NB4 (cell line): ENCODE data around the gene TRIM16.
"Not testable (repeated sequence)": the region's sequence is repeated elsewhere in the genome, so short reads cannot be mapped to it uniquely, and the experiment has no call there.

Source experiments
- MYC ChIP-seq: IDR thresholded peaks from 2 replicates; pipeline ENCODE4 v1.6.1; 2011; ENCODE audit warnings: low read depth, low read length
- TF ChIP-seq, protein P1 (sequence below): IDR thresholded peaks from one replicate; pipeline ENCODE4 v1.5.1; 2012; ENCODE audit warnings: low read depth, low read length

DNA sequence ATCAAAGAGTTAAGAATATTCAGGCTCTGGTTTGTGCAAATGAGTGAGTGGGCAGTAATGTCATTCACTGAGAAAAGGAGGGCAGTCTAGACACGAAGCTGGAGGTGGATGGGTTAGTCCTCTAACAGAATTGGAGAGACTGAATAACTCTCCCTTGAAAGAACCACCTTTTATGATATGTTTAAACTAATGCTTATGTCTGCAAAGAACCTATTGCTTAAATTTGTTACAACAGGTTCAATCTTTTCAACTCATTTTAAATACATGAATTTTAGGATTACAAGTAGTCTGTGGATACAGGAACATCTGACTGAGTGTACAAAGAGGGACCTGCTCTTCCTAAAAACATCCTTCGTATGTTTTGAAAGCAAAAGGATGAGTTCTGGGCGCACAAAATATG is 14.9 kb upstream of the TRIM16 start:
- TF ChIP-seq, protein P1, sequence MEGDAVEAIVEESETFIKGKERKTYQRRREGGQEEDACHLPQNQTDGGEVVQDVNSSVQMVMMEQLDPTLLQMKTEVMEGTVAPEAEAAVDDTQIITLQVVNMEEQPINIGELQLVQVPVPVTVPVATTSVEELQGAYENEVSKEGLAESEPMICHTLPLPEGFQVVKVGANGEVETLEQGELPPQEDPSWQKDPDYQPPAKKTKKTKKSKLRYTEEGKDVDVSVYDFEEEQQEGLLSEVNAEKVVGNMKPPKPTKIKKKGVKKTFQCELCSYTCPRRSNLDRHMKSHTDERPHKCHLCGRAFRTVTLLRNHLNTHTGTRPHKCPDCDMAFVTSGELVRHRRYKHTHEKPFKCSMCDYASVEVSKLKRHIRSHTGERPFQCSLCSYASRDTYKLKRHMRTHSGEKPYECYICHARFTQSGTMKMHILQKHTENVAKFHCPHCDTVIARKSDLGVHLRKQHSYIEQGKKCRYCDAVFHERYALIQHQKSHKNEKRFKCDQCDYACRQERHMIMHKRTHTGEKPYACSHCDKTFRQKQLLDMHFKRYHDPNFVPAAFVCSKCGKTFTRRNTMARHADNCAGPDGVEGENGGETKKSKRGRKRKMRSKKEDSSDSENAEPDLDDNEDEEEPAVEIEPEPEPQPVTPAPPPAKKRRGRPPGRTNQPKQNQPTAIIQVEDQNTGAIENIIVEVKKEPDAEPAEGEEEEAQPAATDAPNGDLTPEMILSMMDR = not testable (repeated sequence)
- not testable (repeated sequence) for TF ChIP-seq MYC
